Stomach (tissue), 4 donors: ENCODE measurements around the gene MRPL41.
"Not testable (repeated sequence)": the region's sequence is repeated elsewhere in the genome, so short reads cannot be mapped to it uniquely, and the experiment has no call there.

Experiments
- POLR2A ChIP-seq, 4 donors: fragments of 450-650 bp; IDR thresholded peaks; one replicate each; pipeline ENCODE4 v1.6.1; 2016; ENCODE audit warnings: antibody characterized with exemption in 4 of 4, control low read depth in 2 of 4, mild to moderate bottlenecking in 1 of 4, moderate library complexity in 1 of 4
- POLR2AphosphoS5 ChIP-seq, 3 donors: sonication (generic); formaldehyde crosslinking; IDR thresholded peaks; one replicate each; pipeline ENCODE4 v1.6.1; 2016; ENCODE audit warnings: antibody characterized with exemption in 3 of 3
- TF ChIP-seq, protein P1 (sequence below), 7 experiments: fragments of 450-650 bp in 4 of 7; fragments of 200-600 bp in 3 of 7; sonication (generic) in 3 of 7; IDR thresholded peaks; one replicate each; pipeline ENCODE4 v1.5.1; 2016 to 2019; ENCODE audit warnings: antibody characterized with exemption in 7 of 7, control low read depth in 2 of 7, mild to moderate bottlenecking in 1 of 7

DNA sequence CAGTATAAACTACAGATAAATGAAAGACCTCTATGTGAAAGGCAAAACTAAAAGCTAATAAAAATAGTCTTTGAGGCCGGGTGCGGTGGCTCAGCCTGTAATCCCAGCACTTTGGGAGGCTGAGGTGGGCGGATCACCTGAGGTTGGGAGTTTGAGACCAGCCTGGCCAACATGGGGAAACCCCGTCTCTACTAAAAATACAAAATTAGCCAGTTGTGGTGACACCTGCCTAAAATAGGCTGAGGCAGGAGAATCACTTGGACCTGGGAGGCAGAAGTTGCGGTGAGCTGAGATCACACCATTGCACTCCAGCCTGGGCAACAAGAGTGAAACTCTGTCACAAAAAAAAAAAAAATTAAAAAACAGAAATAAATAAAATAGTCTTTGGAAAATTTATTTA, 38.5 kb upstream of the MRPL41 start:
- TF ChIP-seq, protein P1, sequence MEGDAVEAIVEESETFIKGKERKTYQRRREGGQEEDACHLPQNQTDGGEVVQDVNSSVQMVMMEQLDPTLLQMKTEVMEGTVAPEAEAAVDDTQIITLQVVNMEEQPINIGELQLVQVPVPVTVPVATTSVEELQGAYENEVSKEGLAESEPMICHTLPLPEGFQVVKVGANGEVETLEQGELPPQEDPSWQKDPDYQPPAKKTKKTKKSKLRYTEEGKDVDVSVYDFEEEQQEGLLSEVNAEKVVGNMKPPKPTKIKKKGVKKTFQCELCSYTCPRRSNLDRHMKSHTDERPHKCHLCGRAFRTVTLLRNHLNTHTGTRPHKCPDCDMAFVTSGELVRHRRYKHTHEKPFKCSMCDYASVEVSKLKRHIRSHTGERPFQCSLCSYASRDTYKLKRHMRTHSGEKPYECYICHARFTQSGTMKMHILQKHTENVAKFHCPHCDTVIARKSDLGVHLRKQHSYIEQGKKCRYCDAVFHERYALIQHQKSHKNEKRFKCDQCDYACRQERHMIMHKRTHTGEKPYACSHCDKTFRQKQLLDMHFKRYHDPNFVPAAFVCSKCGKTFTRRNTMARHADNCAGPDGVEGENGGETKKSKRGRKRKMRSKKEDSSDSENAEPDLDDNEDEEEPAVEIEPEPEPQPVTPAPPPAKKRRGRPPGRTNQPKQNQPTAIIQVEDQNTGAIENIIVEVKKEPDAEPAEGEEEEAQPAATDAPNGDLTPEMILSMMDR (IDR thresholded peaks at IDR 0.05), result not testable (repeated sequence)
- TF ChIP-seq POLR2A, POLR2AphosphoS5 (IDR thresholded peaks at IDR 0.05): not testable (repeated sequence)
